ENCODE data around the gene DUSP8. TPM values are rescaled to one million over a fixed set of nuclear protein-coding genes. Genes with fewer than 3 reads are reported as not detected.

The DUSP8 gene
- total RNA-seq, 2 experiments from 2014 or later = not detected

- no peak overlapping the region for H3K4me2 ChIP-seq (ENCODE audit: low read length)
- no peak overlapping the region for H2AFZ ChIP-seq (ENCODE audit: low read length)
- H3K4me3 ChIP-seq (ENCODE audit: low read depth, low read length, poor library complexity, severe bottlenecking) = no peak overlapping the region
- intact Hi-C loops (cut with micrococcal nuclease; ENCODE audit: unreplicated experiment) = no loop called here
- TF ChIP-seq EZH2phosphoT487 (IDR thresholded peaks at IDR 0.05; ENCODE audit: borderline replicate concordance, low read depth, low read length) = no peak
- no peak overlapping the region for H3K27ac ChIP-seq (ENCODE audit: low read depth, low read length, poor library complexity, severe bottlenecking)
- no peaks in the 10 kb centered on the region for H3K9me2 ChIP-seq (ENCODE audit: insufficient read depth, low read length)
- POLR2A ChIA-PET = interaction anchor here (0.6 kb wide), 1 partner anchor 238 kb away, joined by 6 read pairs; no protein-coding TSS in a partner anchor
- H3K4me1 ChIP-seq (ENCODE audit: insufficient read depth, low read length, poor library complexity, severe bottlenecking) = no peaks in the 10 kb centered on the region
- CTCF ChIA-PET (ENCODE audit: unreplicated experiment) = no interaction called here
- no peaks in the 10 kb centered on the region for H3K9me3 ChIP-seq (ENCODE audit: low read length)
- no TSS peak for BruUV-seq (replicated peaks)
- DNase-seq (ENCODE audit: low spot score) = no peak
- no peaks in the 10 kb centered on the region for H4K20me1 ChIP-seq (ENCODE audit: insufficient read depth, low read length)
- no peaks in the 10 kb centered on the region for H3K36me3 ChIP-seq (ENCODE audit: insufficient read depth, low read length)
- H3K79me2 ChIP-seq (ENCODE audit: insufficient read depth, low read depth, low read length) = no peaks in the 10 kb centered on the region
These were observed 18.1 kb downstream of the DUSP8 start for GRCh38 chr11:1553808-1554594.

GRCh38 chr11:1549338-1550330 is 22.4 kb downstream of the DUSP8 start:
- Histone ChIP-seq H3K4me2 (ENCODE audit: low read length) (no peak overlapping the region), H3K27ac (ENCODE audit: low read depth, low read length, poor library complexity, severe bottlenecking) (no peak overlapping the region), H3K9me3 (ENCODE audit: low read length) (no peaks in the 10 kb centered on the region), H3K36me3 (ENCODE audit: insufficient read depth, low read length) (no peaks in the 10 kb centered on the region), H3K4me1 (ENCODE audit: insufficient read depth, low read length, poor library complexity, severe bottlenecking) (no peaks in the 10 kb centered on the region), H2AFZ (ENCODE audit: low read length) (no peak overlapping the region), H4K20me1 (ENCODE audit: insufficient read depth, low read length) (no peaks in the 10 kb centered on the region), H3K79me2 (ENCODE audit: insufficient read depth, low read depth, low read length) (no peaks in the 10 kb centered on the region), H3K4me3 (ENCODE audit: low read depth, low read length, poor library complexity, severe bottlenecking) (no peak overlapping the region), H3K9me2 (ENCODE audit: insufficient read depth, low read length) (no peaks in the 10 kb centered on the region)
- peak; percentile 10 for DNase-seq (ENCODE audit: low spot score)
- ChIA-PET CTCF (ENCODE audit: unreplicated experiment) (interaction anchor here (0.6 kb wide), 1 partner anchor 25 kb away, joined by 8 read pairs; no protein-coding TSS in a partner anchor), POLR2A (no interaction called here)
- intact Hi-C loops (cut with micrococcal nuclease; ENCODE audit: unreplicated experiment) = no loop called here
- BruUV-seq (replicated peaks) = no TSS peak
- TF ChIP-seq EZH2phosphoT487 (IDR thresholded peaks at IDR 0.05; ENCODE audit: borderline replicate concordance, low read depth, low read length) (no peak), CTCF (conservative IDR thresholded peaks at IDR 0.05; ENCODE audit: low read length) (no peak)

- no peaks in the 10 kb centered on the region for H3K36me3 ChIP-seq (ENCODE audit: insufficient read depth, low read length)
- H4K20me1 ChIP-seq (ENCODE audit: insufficient read depth, low read length) = no peaks in the 10 kb centered on the region
- no peak for DNase-seq (ENCODE audit: low spot score)
- no peaks in the 10 kb centered on the region for H3K9me2 ChIP-seq (ENCODE audit: insufficient read depth, low read length)
- CTCF ChIA-PET (ENCODE audit: unreplicated experiment) = interaction anchor here (0.6 to 1.2 kb wide), 2 partner anchors 26 kb away, joined by 3 to 8 read pairs; no protein-coding TSS in a partner anchor
- no peak overlapping the region for H2AFZ ChIP-seq (ENCODE audit: low read length)
- H3K4me3 ChIP-seq (ENCODE audit: low read depth, low read length, poor library complexity, severe bottlenecking) = no peak overlapping the region
- no peaks in the 10 kb centered on the region for H3K79me2 ChIP-seq (ENCODE audit: insufficient read depth, low read depth, low read length)
- no peaks in the 10 kb centered on the region for H3K4me1 ChIP-seq (ENCODE audit: insufficient read depth, low read length, poor library complexity, severe bottlenecking)
- no peaks in the 10 kb centered on the region for H3K9me3 ChIP-seq (ENCODE audit: low read length)
- no TSS peak for BruUV-seq (replicated peaks)
- no peak overlapping the region for H3K27ac ChIP-seq (ENCODE audit: low read depth, low read length, poor library complexity, severe bottlenecking)
- POLR2A ChIA-PET = no interaction called here
- TF ChIP-seq CTCF (conservative IDR thresholded peaks at IDR 0.05; ENCODE audit: low read length) (no peak), EZH2phosphoT487 (IDR thresholded peaks at IDR 0.05; ENCODE audit: borderline replicate concordance, low read depth, low read length) (no peak)
- H3K4me2 ChIP-seq (ENCODE audit: low read length) = no peak overlapping the region
- intact Hi-C loops (cut with micrococcal nuclease; ENCODE audit: unreplicated experiment) = no loop called here
These were observed 23.6 kb downstream of the DUSP8 start for GRCh38 chr11:1548221-1549070.
